ENCODE data around the gene DXO. TPM values are rescaled to one million over a fixed set of nuclear protein-coding genes. Genes with fewer than 3 reads are reported as not detected.
A peak's percentile ranks its signal among the peaks of the same experiment; 100 is the strongest.

Gene DXO
- total RNA-seq, 1 donor from 2014 or later = 15.5 TPM

DNA sequence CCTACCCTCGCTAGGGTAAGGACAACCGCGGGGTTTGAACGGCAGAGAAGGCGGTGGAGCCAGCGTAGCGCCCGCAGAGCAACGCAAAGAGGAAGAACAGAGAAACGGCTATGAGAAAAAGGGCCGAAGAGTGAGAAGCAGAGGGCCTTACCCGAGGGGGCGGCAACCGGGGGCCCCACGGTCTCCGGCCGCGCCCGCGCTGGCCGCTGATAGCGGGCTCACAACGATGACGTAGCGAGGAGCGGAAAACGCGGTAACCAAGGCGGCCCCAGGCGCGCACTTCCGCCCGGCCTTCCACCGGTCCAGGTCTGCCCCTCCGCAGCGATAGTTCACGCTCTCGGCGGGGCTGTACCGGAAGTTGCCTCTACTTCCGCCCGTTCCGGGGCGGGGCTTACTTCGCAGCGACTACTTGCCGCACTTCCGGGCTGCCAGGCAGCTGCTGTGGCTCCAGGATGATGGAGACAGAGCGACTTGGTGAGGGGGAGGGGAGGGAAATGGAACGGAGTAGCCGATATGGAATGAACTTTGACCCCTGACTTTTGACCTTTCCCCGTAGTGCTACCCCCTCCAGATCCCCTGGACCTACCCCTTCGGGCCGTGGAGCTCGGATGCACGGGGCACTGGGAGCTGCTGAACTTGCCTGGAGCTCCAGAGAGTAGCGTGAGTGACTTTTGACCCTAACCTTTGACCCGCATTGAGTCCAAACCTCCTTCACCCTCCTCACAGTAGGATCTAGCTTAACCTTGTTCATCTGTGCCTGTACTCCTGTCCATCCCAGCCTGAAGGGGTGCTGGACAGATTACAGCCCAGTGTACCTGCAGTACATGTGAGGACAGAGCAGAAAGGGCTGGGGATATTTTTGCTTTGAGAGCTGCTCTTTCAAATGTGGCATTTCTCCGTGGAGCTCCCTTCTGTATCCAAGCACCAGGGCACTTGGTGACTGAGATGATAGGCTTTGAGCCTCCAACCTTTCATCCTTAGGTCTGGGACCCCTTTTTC is 12.9 kb downstream of the DXO start, which contains the start of the genes NELFE and SKIC2:
TSS of gene NELFE (minus strand) at position 231 of the 999 bp plus-strand sequence. CDS start 525 bp downstream, outside the sequence.
TSS of gene SKIC2 (plus strand) at position 435 of the 999 bp plus-strand sequence. CDS start at position 453, 18 bp downstream.
- ATAC-seq (peak; percentile 96), DNase-seq (ENCODE audit: low spot score) (peak; percentile 99)

DNA sequence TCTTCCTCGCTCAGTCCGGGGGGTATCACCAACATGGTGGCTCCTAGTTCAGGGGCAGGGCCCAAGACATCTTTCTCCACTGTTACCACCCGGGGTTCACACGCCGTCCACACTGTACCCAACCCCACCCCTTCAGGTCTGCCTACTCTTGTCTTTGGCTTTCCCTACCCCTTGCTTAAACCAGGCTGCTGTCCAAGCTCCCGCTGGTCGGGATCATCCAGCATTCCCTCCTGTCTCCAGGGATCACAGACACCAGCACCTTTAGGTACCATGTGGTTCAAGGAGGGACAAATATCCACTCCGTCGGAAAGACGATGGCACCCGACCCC is 13.6 kb downstream of the DXO start:
- ATAC-seq = peak; percentile 27
- no peak for DNase-seq (ENCODE audit: low spot score)

DNA sequence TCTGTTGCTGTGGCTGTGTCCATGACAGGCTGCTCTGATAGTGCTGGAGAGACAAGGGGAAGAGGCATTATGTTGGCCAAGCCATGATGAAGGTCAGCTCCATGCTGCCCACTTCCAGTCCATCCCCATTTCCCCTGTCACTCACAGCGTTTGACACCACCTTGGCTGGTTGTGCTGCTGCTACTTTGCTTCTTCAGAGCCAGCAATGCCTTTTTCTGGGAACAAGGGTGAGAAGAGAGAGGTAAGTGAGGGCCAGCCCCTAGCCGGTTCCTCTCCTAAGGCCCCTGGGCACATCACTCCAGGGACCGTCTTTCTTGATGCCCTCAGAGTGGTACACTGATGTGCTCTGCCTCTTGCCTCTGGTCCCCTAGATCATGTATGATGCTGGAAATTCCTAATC is 15.1 kb downstream of the DXO start:
- ATAC-seq = no peak
- DNase-seq (ENCODE audit: low spot score) = no peak

GRCh38 chr6:31954511-31954910 is 17.4 kb downstream of the DXO start:
- no peak for ATAC-seq
- no peak for DNase-seq (ENCODE audit: low spot score)

DNA sequence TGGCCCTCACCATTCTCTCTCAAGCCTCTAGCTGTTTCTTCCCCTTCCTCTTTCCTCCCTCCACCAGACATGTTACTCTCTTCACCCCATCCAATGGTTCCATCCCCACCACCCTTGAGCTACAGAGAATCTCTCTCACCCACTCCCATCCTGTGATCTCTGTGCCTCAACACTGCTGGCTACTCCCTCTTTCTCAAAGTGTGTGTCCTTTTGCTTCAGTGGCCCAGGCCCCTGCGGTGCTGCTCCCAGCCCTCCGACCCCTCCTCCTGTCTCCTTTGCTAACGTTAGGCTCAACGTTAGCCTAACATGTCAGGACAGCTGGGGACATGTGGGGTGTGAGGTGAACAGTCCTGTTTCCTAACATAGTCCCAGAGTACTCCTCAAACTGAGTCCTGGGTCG is 19.0 kb downstream of the DXO start:
- no peak for DNase-seq (ENCODE audit: low spot score)
- ATAC-seq = no peak

DNA sequence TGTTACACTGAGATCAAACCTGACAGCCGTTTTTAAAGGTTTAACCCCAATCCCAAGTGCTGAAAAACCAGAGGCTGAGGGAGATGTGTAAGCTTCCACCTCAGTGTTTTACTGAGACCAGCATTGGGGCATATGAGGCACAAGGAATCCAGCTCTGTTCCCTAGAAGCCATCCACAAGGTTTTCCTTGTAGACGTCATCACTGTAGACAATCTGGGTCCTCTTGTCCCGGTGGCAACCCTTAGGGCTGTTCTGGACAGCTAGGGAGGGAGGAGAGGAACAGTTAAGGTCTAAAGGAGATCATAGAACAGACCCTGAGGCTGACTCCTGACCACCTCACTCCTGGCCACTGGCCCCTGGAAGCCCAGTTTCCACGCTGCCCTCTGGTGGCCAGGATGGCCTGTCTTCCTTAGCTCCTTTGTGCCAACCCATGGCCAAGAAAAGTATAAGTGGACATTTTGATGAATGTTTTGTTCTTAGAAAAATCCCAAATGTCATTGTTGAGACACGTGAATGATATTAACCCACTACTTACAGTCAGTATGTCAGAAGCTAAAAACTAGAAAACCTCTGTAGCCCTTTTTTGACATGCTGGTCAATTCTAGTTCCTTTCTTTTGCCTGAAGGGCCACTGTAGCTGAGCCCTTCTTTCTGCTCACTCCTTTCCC is 19.7 kb downstream of the DXO start:
- ATAC-seq (peak; percentile 74), DNase-seq (ENCODE audit: low spot score) (no peak)

- ATAC-seq = no peak
- no peak for DNase-seq (ENCODE audit: low spot score)
Observed at GRCh38 chr6:31949926-31950548, 21.9 kb downstream of the DXO start.

- no peak for DNase-seq (ENCODE audit: low spot score)
- no peak for ATAC-seq
Observed at GRCh38 chr6:31948753-31949413, 23.1 kb downstream of the DXO start.

- no peak for ATAC-seq
- no peak for DNase-seq (ENCODE audit: low spot score)
Observed at GRCh38 chr6:31948306-31948705, 23.6 kb downstream of the DXO start.

DNA sequence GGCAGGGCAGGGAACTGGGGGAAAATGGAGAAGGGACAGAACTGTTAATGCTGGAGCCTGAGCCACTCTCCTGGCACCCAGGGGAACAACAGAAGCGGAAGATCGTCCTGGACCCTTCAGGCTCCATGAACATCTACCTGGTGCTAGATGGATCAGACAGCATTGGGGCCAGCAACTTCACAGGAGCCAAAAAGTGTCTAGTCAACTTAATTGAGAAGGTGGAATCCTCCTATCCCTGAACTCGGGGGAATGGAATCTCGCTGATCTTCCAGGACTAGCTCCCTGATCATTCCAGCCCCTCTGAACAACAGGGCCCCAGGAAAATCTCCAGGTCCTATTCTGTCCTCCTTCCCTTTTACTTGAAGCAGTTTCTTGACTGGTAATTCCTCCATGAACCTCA is 24.1 kb downstream of the DXO start:
- DNase-seq (ENCODE audit: low spot score) = no peak
- ATAC-seq = no peak

DNA sequence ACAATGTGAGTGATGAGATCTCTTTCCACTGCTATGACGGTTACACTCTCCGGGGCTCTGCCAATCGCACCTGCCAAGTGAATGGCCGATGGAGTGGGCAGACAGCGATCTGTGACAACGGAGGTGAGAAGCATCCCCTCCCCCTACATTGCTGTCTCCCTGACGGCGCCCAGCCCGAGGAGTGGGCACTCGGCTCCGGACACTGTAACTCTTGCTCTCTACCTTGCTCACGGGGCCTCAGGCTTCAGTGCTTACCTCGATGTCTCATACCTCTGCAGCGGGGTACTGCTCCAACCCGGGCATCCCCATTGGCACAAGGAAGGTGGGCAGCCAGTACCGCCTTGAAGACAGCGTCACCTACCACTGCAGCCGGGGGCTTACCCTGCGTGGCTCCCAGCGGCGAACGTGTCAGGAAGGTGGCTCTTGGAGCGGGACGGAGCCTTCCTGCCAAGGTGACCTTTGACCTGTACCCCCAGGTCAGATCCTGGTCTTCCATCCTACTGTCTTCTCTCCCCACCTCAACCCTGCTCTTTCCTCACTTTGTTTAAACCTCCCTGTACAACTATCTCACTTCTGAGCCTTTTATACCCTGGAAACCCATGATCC is 24.8 kb downstream of the DXO start:
- DNase-seq (ENCODE audit: low spot score) (no peak), ATAC-seq (peak; percentile 0)

- ATAC-seq (peak; percentile 5), DNase-seq (ENCODE audit: low spot score) (no peak)
Observed at GRCh38 chr6:31946370-31946885, 25.5 kb downstream of the DXO start.

GRCh38 chr6:31945507-31946369 is 26.2 kb downstream of the DXO start, which contains the start of gene CFB:
CFB (plus strand) TSS chr6:31946095; CDS start chr6:31946222, 127 bp downstream.
- ATAC-seq = peak; percentile 87
- DNase-seq (ENCODE audit: low spot score) = peak; percentile 97

DNA sequence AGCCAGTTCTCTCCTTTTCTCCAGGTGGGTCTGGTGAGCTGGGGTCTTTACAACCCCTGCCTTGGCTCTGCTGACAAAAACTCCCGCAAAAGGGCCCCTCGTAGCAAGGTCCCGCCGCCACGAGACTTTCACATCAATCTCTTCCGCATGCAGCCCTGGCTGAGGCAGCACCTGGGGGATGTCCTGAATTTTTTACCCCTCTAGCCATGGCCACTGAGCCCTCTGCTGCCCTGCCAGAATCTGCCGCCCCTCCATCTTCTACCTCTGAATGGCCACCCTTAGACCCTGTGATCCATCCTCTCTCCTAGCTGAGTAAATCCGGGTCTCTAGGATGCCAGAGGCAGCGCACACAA is 26.8 kb downstream of the DXO start:
- no peak for ATAC-seq
- DNase-seq (ENCODE audit: low spot score) = no peak

DNA sequence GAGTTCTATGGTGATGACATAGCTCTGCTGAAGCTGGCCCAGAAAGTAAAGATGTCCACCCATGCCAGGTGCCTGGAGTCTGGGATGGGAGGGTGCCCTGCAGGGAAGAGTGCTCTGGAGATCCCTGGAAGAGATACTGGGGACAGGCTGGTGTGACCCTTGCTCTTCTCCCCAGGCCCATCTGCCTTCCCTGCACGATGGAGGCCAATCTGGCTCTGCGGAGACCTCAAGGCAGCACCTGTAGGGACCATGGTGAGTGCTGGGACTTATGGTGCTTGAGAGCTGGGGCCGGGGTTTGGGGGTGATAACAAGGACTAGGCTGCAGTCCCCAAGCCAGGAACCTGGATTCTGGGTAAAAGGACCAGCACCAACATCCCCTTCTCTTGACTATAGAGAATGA is 28.2 kb downstream of the DXO start:
- no peak for DNase-seq (ENCODE audit: low spot score)
- ATAC-seq = no peak

DNA sequence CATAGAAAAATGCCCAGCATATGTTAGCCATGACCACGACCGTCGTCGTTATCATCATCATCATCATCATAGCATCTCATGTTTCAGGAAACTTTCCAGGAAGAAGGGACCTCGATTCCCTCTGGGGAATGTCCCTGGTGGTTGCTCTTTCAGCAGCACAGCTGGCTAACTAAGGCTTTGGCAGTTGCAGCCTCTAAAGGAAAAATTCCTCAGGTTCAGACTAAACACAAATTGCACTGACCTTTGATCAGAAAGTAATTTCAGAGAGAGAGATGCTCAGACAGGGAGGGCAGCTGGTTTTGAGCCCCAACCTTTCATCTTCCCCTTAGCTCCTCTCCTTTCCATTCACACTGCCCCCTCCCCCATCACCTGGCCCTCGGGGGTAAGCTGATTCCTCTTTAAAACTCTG is 31.7 kb downstream of the DXO start:
- no peak for ATAC-seq

DNA sequence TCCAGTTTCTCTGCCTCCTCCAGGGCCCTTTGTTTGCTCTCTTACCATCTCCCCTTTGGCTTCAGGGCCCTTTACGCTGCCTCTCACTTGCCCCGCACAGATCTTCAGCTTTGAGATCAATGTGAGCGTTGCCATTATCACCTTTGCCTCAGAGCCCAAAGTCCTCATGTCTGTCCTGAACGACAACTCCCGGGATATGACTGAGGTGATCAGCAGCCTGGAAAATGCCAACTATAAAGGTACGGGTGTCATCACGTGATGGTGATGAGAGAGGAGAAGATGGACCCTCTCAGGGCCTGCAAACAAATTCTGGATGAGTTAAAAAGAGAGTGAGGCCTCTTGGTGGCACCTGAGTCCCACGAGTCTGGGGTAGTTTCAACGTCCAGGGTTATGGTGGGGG is 36.1 kb downstream of the DXO start:
- DNase-seq (ENCODE audit: low spot score) = no peak
- ATAC-seq = peak; percentile 70

More for the DNA sequence above, 31.7 kb downstream of the DXO start:
- DNase-seq (ENCODE audit: low spot score) = no peak

GRCh38 chr6:31935021-31935420 is 36.9 kb downstream of the DXO start:
- no peak for DNase-seq (ENCODE audit: low spot score)

DNA sequence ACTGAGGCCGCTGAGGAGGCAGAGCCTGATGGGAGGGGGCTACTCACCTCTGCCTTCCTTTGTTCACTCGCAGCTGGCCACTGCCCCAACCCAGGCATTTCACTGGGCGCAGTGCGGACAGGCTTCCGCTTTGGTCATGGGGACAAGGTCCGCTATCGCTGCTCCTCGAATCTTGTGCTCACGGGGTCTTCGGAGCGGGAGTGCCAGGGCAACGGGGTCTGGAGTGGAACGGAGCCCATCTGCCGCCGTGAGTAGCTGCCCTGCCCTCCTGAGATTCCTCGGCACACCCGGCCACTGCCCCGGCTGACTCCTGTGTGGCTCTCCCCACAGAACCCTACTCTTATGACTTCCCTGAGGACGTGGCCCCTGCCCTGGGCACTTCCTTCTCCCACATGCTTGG is 38.4 kb downstream of the DXO start:
- no peak for ATAC-seq
- DNase-seq (ENCODE audit: low spot score) = no peak

More at GRCh38 chr6:31935021-31935420, 36.9 kb downstream of the DXO start:
- ATAC-seq = no peak

Data from left lobe of liver (tissue), 2 donors.